ENCODE measurements around the gene TEX47.

TEX47 gene

GRCh38 chr7:88795553-88795952 is at the start of gene TEX47:
Gene TEX47, minus strand, starts transcription at chr7:88795737. Its CDS starts 795 bp downstream, at chr7:88794942.
- ChIA-PET POLR2A (ENCODE audit: low non-redundant PET) (no interaction called here), CTCF (no interaction called here)
- H3K27ac ChIP-seq: no peak within 1 kb of the TSS
- no peak for DNase-seq (ENCODE audit: low spot score)
- TF ChIP-seq CTCF (conservative IDR thresholded peaks at IDR 0.05; ENCODE audit: low read depth): no peak

GRCh38 chr7:88845091-88845490 is 49.6 kb upstream of the TEX47 start:
- ChIA-PET POLR2A (ENCODE audit: low non-redundant PET) (no interaction called here), CTCF (no interaction called here)
- no peak for DNase-seq (ENCODE audit: low spot score)
- no peak overlapping the region for H3K27ac ChIP-seq
- TF ChIP-seq CTCF (conservative IDR thresholded peaks at IDR 0.05; ENCODE audit: low read depth): no peak

GRCh38 chr7:88842201-88842600 is 46.7 kb upstream of the TEX47 start:
- ChIA-PET POLR2A (ENCODE audit: low non-redundant PET) (no interaction called here), CTCF (interaction anchor here (0.6 kb wide), 1 partner anchor 412 kb away, joined by 3 read pairs; no protein-coding TSS in a partner anchor)
- TF ChIP-seq CTCF (conservative IDR thresholded peaks at IDR 0.05; ENCODE audit: low read depth): no peak
- no peak for DNase-seq (ENCODE audit: low spot score)
- no peak overlapping the region for H3K27ac ChIP-seq

GRCh38 chr7:88835147-88835728 is 39.7 kb upstream of the TEX47 start:
- CTCF ChIA-PET: no interaction called here

GRCh38 chr7:88826222-88826621 is 30.7 kb upstream of the TEX47 start:
- TF ChIP-seq CTCF (conservative IDR thresholded peaks at IDR 0.05; ENCODE audit: low read depth): no peak
- H3K27ac ChIP-seq: no peak overlapping the region
- DNase-seq (ENCODE audit: low spot score): no peak
- ChIA-PET POLR2A (ENCODE audit: low non-redundant PET) (no interaction called here), CTCF (no interaction called here)

More at GRCh38 chr7:88835147-88835728, 39.7 kb upstream of the TEX47 start:
- DNase-seq (ENCODE audit: low spot score): peak; percentile 7
- POLR2A ChIA-PET (ENCODE audit: low non-redundant PET): no interaction called here
- H3K27ac ChIP-seq: no peak overlapping the region
- peak; percentile 35 for TF ChIP-seq CTCF (conservative IDR thresholded peaks at IDR 0.05; ENCODE audit: low read depth)

- no peak for TF ChIP-seq CTCF (conservative IDR thresholded peaks at IDR 0.05; ENCODE audit: low read depth)
- POLR2A ChIA-PET (ENCODE audit: low non-redundant PET): no interaction called here
Measured at GRCh38 chr7:88818552-88818951, 23.0 kb upstream of the TEX47 start.

More at GRCh38 chr7:88818552-88818951, 23.0 kb upstream of the TEX47 start:
- CTCF ChIA-PET: interaction anchor here (0.6 kb wide), 1 partner anchor 114 kb away, joined by 3 read pairs; no protein-coding TSS in a partner anchor
- DNase-seq (ENCODE audit: low spot score): no peak
- no peak overlapping the region for H3K27ac ChIP-seq

Data from RWPE1 (cell line).